NB4 (cell line): ENCODE results near the gene IRS4.

Experiments used
- CTCF ChIP-seq: IDR thresholded peaks from one replicate; pipeline ENCODE4 v1.5.1; 2012; ENCODE audit warnings: low read depth, low read length
- MAX ChIP-seq: IDR thresholded peaks from 2 replicates; pipeline ENCODE4 v1.6.1; 2011; ENCODE audit warnings: low read depth, low read length
- POLR2A ChIP-seq: IDR thresholded peaks from 2 replicates; pipeline ENCODE4 v1.6.1; 2011; ENCODE audit warnings: mild to moderate bottlenecking; ENCODE audit not compliant: insufficient read length; ENCODE audit errors: extremely low read depth

- TF ChIP-seq POLR2A (no peak), CTCF (no peak), MAX (no peak)
Observed at GRCh38 chrX:108734426-108734825, 1.9 kb downstream of the IRS4 start.
